SK-N-SH (cell line): ENCODE results near the gene HDAC11. TPM values are rescaled to one million over a fixed set of nuclear protein-coding genes. Genes with fewer than 3 reads are reported as not detected.
A peak's percentile ranks its signal among the peaks of the same experiment; 100 is the strongest.

Experiments
- CTCF ChIA-PET: fragments of 300-600, 350-600 bp; formaldehyde crosslinking; extraction: SDS; loops from one replicate; lab custom pipeline; 2021; lab: Yijun Ruan, JAX
- POLR2A ChIA-PET: fragments of 350-600 bp; sonication (Branson Sonifier 250); formaldehyde crosslinking; extraction: SDS; loops from one replicate; lab custom pipeline; 2020; ENCODE audit warnings: antibody characterized with exemption, inconsistent platforms; lab: Yijun Ruan, JAX
- DNase-seq: peaks from one replicate; pipeline ENCODE4 v3.0.0; 2012
- H2AFZ ChIP-seq: fragments of 200-600 bp; sonication (generic); 2 replicates; pipeline ENCODE4 v1.8.1; 2016; ENCODE audit warnings: antibody characterized with exemption, mild to moderate bottlenecking, low read depth
- H3F3A ChIP-seq: fragments of 200-600 bp; sonication (generic); replicated peaks from 2 replicates; pipeline ENCODE3; 2016; ENCODE audit warnings: antibody characterized with exemption, mild to moderate bottlenecking; ENCODE audit not compliant: insufficient read depth
- H3K27ac ChIP-seq, 2 experiments: fragments of 200-500 bp in 1 of 2; fragments of 200-600 bp in 1 of 2; sonication (Bioruptor generic) in 1 of 2; sonication (generic), shearing (Covaris generic) in 1 of 2; 2 replicates each; pipeline versions ENCODE4 v1.5.1 to v1.6.1; 2014 to 2016; ENCODE audit warnings: low read depth in 2 of 2, inconsistent platforms in 1 of 2, low read length in 1 of 2, mild to moderate bottlenecking in 1 of 2, mixed read lengths in 1 of 2
- H3K27me3 ChIP-seq: fragments of 200-600 bp; sonication (generic), shearing (Covaris generic); 2 replicates; pipeline ENCODE4 v1.6.1; 2016; ENCODE audit warnings: mixed run types; ENCODE audit not compliant: insufficient read depth
- H3K36me3 ChIP-seq, 2 experiments: fragments of 200-500 bp in 1 of 2; fragments of 200-600 bp in 1 of 2; sonication (Bioruptor generic) in 1 of 2; sonication (generic) in 1 of 2; replicated peaks in 1 of 2; 2 replicates each; pipeline versions ENCODE3 to v1.5.1; 2014 to 2016; ENCODE audit warnings: low read length in 1 of 2, mild to moderate bottlenecking in 1 of 2; ENCODE audit not compliant: insufficient read depth in 2 of 2, control insufficient read depth in 1 of 2
- H3K4me1 ChIP-seq, 2 experiments: fragments of 200-500 bp in 1 of 2; fragments of 200-600 bp in 1 of 2; sonication (Bioruptor generic) in 1 of 2; sonication (generic), shearing (Covaris generic) in 1 of 2; 2 replicates each; pipeline versions ENCODE4 v1.5.1 to v1.6.1; 2014 to 2016; ENCODE audit warnings: low read depth in 1 of 2, low read length in 1 of 2, mixed run types in 1 of 2; ENCODE audit not compliant: insufficient read depth in 2 of 2, control insufficient read depth in 1 of 2
- H3K4me2 ChIP-seq: fragments of 200-600 bp; sonication (generic), shearing (Covaris generic); 2 replicates; pipeline ENCODE4 v1.6.1; 2017; ENCODE audit warnings: mixed run types
- H3K4me3 ChIP-seq, 2 experiments: fragments of 200-500 bp in 1 of 2; fragments of 200-600 bp in 1 of 2; sonication (Bioruptor generic) in 1 of 2; sonication (generic), shearing (Covaris generic) in 1 of 2; 2 replicates each; pipeline versions ENCODE4 v1.5.1 to v1.8.1; 2014 to 2016; ENCODE audit warnings: low read depth in 2 of 2, inconsistent platforms in 1 of 2, low read length in 1 of 2, mild to moderate bottlenecking in 1 of 2, mixed read lengths in 1 of 2, moderate library complexity in 1 of 2
- H3K79me2 ChIP-seq: fragments of 200-600 bp; sonication (generic); 2 replicates; pipeline ENCODE4 v1.8.1; 2017; ENCODE audit warnings: mild to moderate bottlenecking; ENCODE audit not compliant: insufficient read depth
- H3K9ac ChIP-seq: fragments of 200-600 bp; sonication (generic); 2 replicates; pipeline ENCODE4 v1.6.1; 2017; ENCODE audit warnings: mixed run types
- H3K9me2 ChIP-seq: fragments of 200-600 bp; sonication (generic); 2 replicates; pipeline ENCODE4 v1.6.1; 2017; ENCODE audit warnings: mixed run types
- H3K9me3 ChIP-seq: fragments of 200-600 bp; sonication (generic); 2 replicates; pipeline ENCODE4 v1.6.1; 2017; ENCODE audit warnings: mixed run types, mild to moderate bottlenecking, moderate library complexity
- H4K20me1 ChIP-seq: fragments of 200-600 bp; sonication (generic); 2 replicates; pipeline ENCODE4 v1.6.1; 2017; ENCODE audit warnings: mild to moderate bottlenecking, mixed run types; ENCODE audit not compliant: insufficient read depth
- ELF1 ChIP-seq: IDR thresholded peaks from 2 replicates; pipeline ENCODE4 v1.4.0; 2012
- FOXJ3 ChIP-seq: sonication (generic); formaldehyde crosslinking; IDR thresholded peaks from 2 replicates; pipeline ENCODE4 v1.5.1; 2020; ENCODE audit warnings: mild to moderate bottlenecking, missing genetic modification reagents
- GABPA ChIP-seq: IDR thresholded peaks from 2 replicates; pipeline ENCODE4 v1.4.0; 2012; ENCODE audit warnings: low read depth, mild to moderate bottlenecking
- MAX ChIP-seq: IDR thresholded peaks from 2 replicates; pipeline ENCODE4 v1.4.0; 2012; ENCODE audit warnings: low read depth
- MEF2A ChIP-seq: IDR thresholded peaks from 2 replicates; pipeline ENCODE4 v1.4.0; 2012; ENCODE audit warnings: low read depth, borderline replicate concordance
- NRF1 ChIP-seq: IDR thresholded peaks from 2 replicates; pipeline ENCODE4 v1.6.1; 2012; ENCODE audit warnings: low read depth, mild to moderate bottlenecking, low read length
- PBX3 ChIP-seq: IDR thresholded peaks from 2 replicates; pipeline ENCODE4; 2012
- RCOR1 ChIP-seq: fragments of 150-350 bp; IDR thresholded peaks from 2 replicates; pipeline ENCODE4 v1.6.1; 2017; ENCODE audit warnings: antibody characterized with exemption, low read length
- REST ChIP-seq: IDR thresholded peaks from 2 replicates; pipeline ENCODE4 v1.6.1; 2012; ENCODE audit warnings: mild to moderate bottlenecking, low read depth, low read length, moderate library complexity
- RXRA ChIP-seq: IDR thresholded peaks from 2 replicates; pipeline ENCODE4 v1.4.0; 2012; ENCODE audit warnings: low read depth, mild to moderate bottlenecking, borderline replicate concordance
- SIN3A ChIP-seq: IDR thresholded peaks from 2 replicates; pipeline ENCODE4 v1.6.1; 2012; ENCODE audit warnings: low read depth, mild to moderate bottlenecking, low read length, moderate library complexity, borderline replicate concordance
- TAF1 ChIP-seq: IDR thresholded peaks from 2 replicates; pipeline ENCODE4 v1.6.1; 2012; ENCODE audit warnings: low read depth, mild to moderate bottlenecking, low read length, moderate library complexity, borderline replicate concordance
- TEAD4 ChIP-seq: IDR thresholded peaks from 2 replicates; pipeline ENCODE4 v1.4.0; 2012; ENCODE audit warnings: mild to moderate bottlenecking, borderline replicate concordance; ENCODE audit not compliant: insufficient read depth
- YY1 ChIP-seq: IDR thresholded peaks from 2 replicates; pipeline ENCODE4 v1.4.0; 2012; ENCODE audit warnings: low read depth, mild to moderate bottlenecking
- ZBTB33 ChIP-seq: IDR thresholded peaks from 2 replicates; pipeline ENCODE4 v1.4.0; 2012; ENCODE audit warnings: low read depth, borderline replicate concordance
- WGBS: methylation state at CpG from one replicate; pipeline ENCODE4 v1.1.6; 2017; ENCODE audit warnings: low lambda C conversion rate; 5-methylcytosine and 5-hydroxymethylcytosine counted together
- polyA plus RNA-seq, 3 experiments: library from polyadenylated mRNA; depleted of rRNA; stranded (reverse); fragments of >200 nt; gene quantifications; 2 replicates each; pipeline ENCODE4 v1.2.3, GENCODE V29; 2012

Gene HDAC11
- polyA plus RNA-seq, 1 of the 3 experiments (the other 2 are of a cell fraction) = 17.5 TPM

- Histone ChIP-seq H4K20me1 (no peaks in the 10 kb centered on the region), H3K4me3 (no peak overlapping the region), H3K27ac (no peak overlapping the region), H3K79me2 (no peaks in the 10 kb centered on the region), H2AFZ (no peak overlapping the region), H3K9me2 (no peaks in the 10 kb centered on the region), H3K27me3 (no peaks in the 10 kb centered on the region), H3K4me1 (peaks cover 0 to 36% of the 10 kb centered on the region in 2 experiments; a peak in 1 of 4 replicates), H3K9ac (no peak overlapping the region), H3K9me3 (no peaks in the 10 kb centered on the region), H3K4me2 (no peak overlapping the region), H3F3A (no peaks in the 10 kb centered on the region), H3K36me3 (no peaks in the 10 kb centered on the region)
- ChIA-PET CTCF (interaction anchor here (4.0 to 29.6 kb wide), 2 partner anchors 14 to 141 kb away, joined by 31 to 872 read pairs; no protein-coding TSS in a partner anchor), POLR2A (no interaction called here)
- DNase-seq = no peak
- TF ChIP-seq TEAD4 (no peak), FOXJ3 (CRISPR knock-in tag) (no peak), REST (no peak), ELF1 (no peak), SIN3A (no peak), PBX3 (no peak), RCOR1 (no peak), NRF1 (no peak), RXRA (no peak), ZBTB33 (no peak)
- WGBS = 91% methylated on average over 4 of the region's 8 CpGs
Observed at GRCh38 chr3:13509816-13510192, 29.7 kb downstream of the HDAC11 start.

- no peaks in the 10 kb centered on the region for H4K20me1 ChIP-seq
- H3K4me2 ChIP-seq = no peak overlapping the region
- no peak for TF ChIP-seq TAF1
- TF ChIP-seq MAX = no peak
- no peak for TF ChIP-seq MEF2A
- no peak for TF ChIP-seq ELF1
- no peak for TF ChIP-seq RXRA
- TF ChIP-seq YY1 = no peak
- no peak for TF ChIP-seq PBX3
- no peak for TF ChIP-seq GABPA
- TF ChIP-seq FOXJ3 (CRISPR knock-in tag) = no peak
- CTCF ChIA-PET = interaction anchor here (1.2 to 29.6 kb wide), 5 partner anchors 13 to 138 kb away, joined by 3 to 872 read pairs (median 4); no protein-coding TSS in a partner anchor
- peak overlapping the region in 1 of 2 experiments; percentile 67; a peak in 1 of 4 replicates for H3K27ac ChIP-seq
- no peaks in the 10 kb centered on the region for H3K9me2 ChIP-seq
- H3K9ac ChIP-seq = no peak overlapping the region
- 66% methylated on average over 3 of the region's 7 CpGs for whole genome bisulfite sequencing
- no peak overlapping the region for H2AFZ ChIP-seq
- no peak for DNase-seq
- peaks cover 0 to 35% of the 10 kb centered on the region in 2 experiments; a peak in 1 of 4 replicates for H3K4me1 ChIP-seq
- no peaks in the 10 kb centered on the region for H3K36me3 ChIP-seq
- H3K79me2 ChIP-seq = no peaks in the 10 kb centered on the region
- no peaks in the 10 kb centered on the region for H3F3A ChIP-seq
- H3K27me3 ChIP-seq = no peaks in the 10 kb centered on the region
- POLR2A ChIA-PET = no interaction called here
- H3K9me3 ChIP-seq = no peaks in the 10 kb centered on the region
- H3K4me3 ChIP-seq = no peak overlapping the region
Observed at GRCh38 chr3:13512451-13512850, 32.3 kb downstream of the HDAC11 start.
